Left lung (tissue), 10 donors: ENCODE data around the gene ASXL1. TPM values are rescaled to one million over a fixed set of nuclear protein-coding genes. Genes with fewer than 3 reads are reported as not detected.
"Not testable (repeated sequence)": the region's sequence is repeated elsewhere in the genome, so short reads cannot be mapped to it uniquely, and the experiment has no call there.

Source experiments
- ATAC-seq: fragments of 200-7000 bp; cut with Tn5 transposase; one replicate; pipeline ENCODE4 v1.9.1; 2020; ENCODE audit warnings: moderate library complexity
- DNase-seq, 4 donors: peaks; one replicate each; pipeline ENCODE4 v3.0.0-alpha.2; 2013 to 2020
- H3K27ac ChIP-seq, 2 donors: fragments of 200-600 bp; sonication (generic) in 1 of 2; one replicate each; pipeline versions ENCODE4 v1.5.0 to v1.8.0; 2020 to 2021
- H3K27me3 ChIP-seq, 2 donors: fragments of 200-600 bp; sonication (generic) in 1 of 2; one replicate each; pipeline versions ENCODE4 v1.5.0 to v1.8.0; 2020 to 2021
- H3K36me3 ChIP-seq, 2 donors: fragments of 200-600 bp; sonication (generic) in 1 of 2; one replicate each; pipeline versions ENCODE4 v1.5.0 to v1.8.0; 2020 to 2021
- H3K4me1 ChIP-seq, 2 donors: fragments of 200-600 bp; one replicate each; pipeline ENCODE4 v1.8.0; 2021
- H3K4me3 ChIP-seq, 2 donors: fragments of 200-600 bp; sonication (generic) in 1 of 2; one replicate each; pipeline versions ENCODE4 v1.5.0 to v1.8.0; 2020 to 2021; ENCODE audit warnings: mild to moderate bottlenecking in 1 of 2
- H3K9me3 ChIP-seq, 2 donors: fragments of 200-600 bp; sonication (generic) in 1 of 2; one replicate each; pipeline versions ENCODE4 v1.5.0 to v1.8.0; 2020 to 2021
- CTCF ChIP-seq, 2 donors: fragments of 200-600 bp; sonication (generic) in 1 of 2; IDR thresholded peaks; one replicate each; pipeline versions ENCODE4 v1.5.0 to v1.8.0; 2021; ENCODE audit warnings: antibody characterized with exemption in 2 of 2
- intact Hi-C, 2 donors: fragments of 100-400 bp; cut with DNase I; formaldehyde crosslinking; loops; one replicate each; pipeline versions ENCODE4 v1.11.2 to v1.14.2; 2022
- polyA plus RNA-seq, 6 donors: library from polyadenylated mRNA; unstranded; fragments of 120-200 nt; gene quantifications; one replicate each; pipeline ENCODE4 v1.2.1, GENCODE V29; 2013; ENCODE audit not compliant: insufficient read length in 6 of 6
- total RNA-seq, 2 donors: library from RNA; stranded (reverse); fragmentation: NEBNext Ultra II Directional; extraction: Animal tissue kit (Norgen Biotek cat#: 25700); gene quantifications; one replicate each; pipeline ENCODE4 v1.2.1, GENCODE V29; 2021
- donor health status: DM: no; HTN: yes; CAD: no.
- donor health status: DM: no; HTN: no; CAD: no.

The ASXL1 gene
- total and polyA plus RNA-seq, 8 donors: 51.1 to 90.0 (median 81.1) TPM

GRCh38 chr20:32382102-32382950 is 24.2 kb downstream of the ASXL1 start:
- no peaks in the 10 kb centered on the region for H3K9me3 ChIP-seq
- DNase-seq (no peak), ATAC-seq (no peak)
- peaks cover 0 to 30% of the 10 kb centered on the region in 2 donors for H3K4me1 ChIP-seq
- no peaks in the 10 kb centered on the region for H3K27me3 ChIP-seq
- no peak overlapping the region for H3K4me3 ChIP-seq
- TF ChIP-seq CTCF (IDR thresholded peaks at IDR 0.05): no peak
- H3K27ac ChIP-seq: no peak overlapping the region
- intact Hi-C loops: no loop called here
- H3K36me3 ChIP-seq: peaks cover 0 to 4% of the 10 kb centered on the region in 2 donors

- H3K27ac ChIP-seq, DNase-seq, H3K27me3 ChIP-seq, ATAC-seq, H3K36me3 ChIP-seq, H3K4me3 ChIP-seq, intact Hi-C loops, H3K9me3 ChIP-seq: not testable (repeated sequence)
- peaks cover 0 to 31% of the 10 kb centered on the region in 2 donors for H3K4me1 ChIP-seq
Observed at GRCh38 chr20:32383441-32383840, 25.3 kb downstream of the ASXL1 start.

- TF ChIP-seq CTCF (IDR thresholded peaks at IDR 0.05): no peak
- H3K4me1 ChIP-seq: peaks cover 0 to 32% of the 10 kb centered on the region in 2 donors
- intact Hi-C loops: no loop called here
- no peak overlapping the region for H3K4me3 ChIP-seq
- no peaks in the 10 kb centered on the region for H3K27me3 ChIP-seq
- DNase-seq (no peak), ATAC-seq (no peak)
- no peaks in the 10 kb centered on the region for H3K9me3 ChIP-seq
- H3K27ac ChIP-seq: peak overlapping the region in 1 of 2 donors; percentile 34
- H3K36me3 ChIP-seq: no peaks in the 10 kb centered on the region
Observed at GRCh38 chr20:32385541-32385940, 27.4 kb downstream of the ASXL1 start.

GRCh38 chr20:32386091-32386490 is 28.0 kb downstream of the ASXL1 start:
- TF ChIP-seq CTCF (IDR thresholded peaks at IDR 0.05): no peak
- no peak overlapping the region for H3K4me3 ChIP-seq
- ATAC-seq (no peak), DNase-seq (no peak)
- peaks cover 0 to 38% of the 10 kb centered on the region in 2 donors for H3K4me1 ChIP-seq
- H3K36me3 ChIP-seq: no peaks in the 10 kb centered on the region
- H3K27ac ChIP-seq: peak overlapping the region in 1 of 2 donors; percentile 34
- H3K27me3 ChIP-seq: no peaks in the 10 kb centered on the region
- H3K9me3 ChIP-seq: no peaks in the 10 kb centered on the region
- intact Hi-C loops: no loop called here

GRCh38 chr20:32387252-32387651 is 29.1 kb downstream of the ASXL1 start:
- Histone ChIP-seq H3K27me3 (no peaks in the 10 kb centered on the region), H3K9me3 (no peaks in the 10 kb centered on the region), H3K36me3 (peaks cover 0 to 6% of the 10 kb centered on the region in 2 donors), H3K4me1 (peaks cover 0 to 43% of the 10 kb centered on the region in 2 donors), H3K4me3 (no peak overlapping the region), H3K27ac (no peak overlapping the region)
- no peak for TF ChIP-seq CTCF (IDR thresholded peaks at IDR 0.05)
- intact Hi-C loops: no loop called here
- DNase-seq (no peak), ATAC-seq (no peak)
